NCI-H2171 (cell line): ENCODE data around the gene OR11H6.
"Not testable (repeated sequence)": the region's sequence is repeated elsewhere in the genome, so short reads cannot be mapped to it uniquely, and the experiment has no call there.

ENCODE experiments used
- DNase-seq: peaks from one replicate; lab custom pipeline; 2025; lab: John Stamatoyannopoulos, UW

Gene OR11H6, protein sequence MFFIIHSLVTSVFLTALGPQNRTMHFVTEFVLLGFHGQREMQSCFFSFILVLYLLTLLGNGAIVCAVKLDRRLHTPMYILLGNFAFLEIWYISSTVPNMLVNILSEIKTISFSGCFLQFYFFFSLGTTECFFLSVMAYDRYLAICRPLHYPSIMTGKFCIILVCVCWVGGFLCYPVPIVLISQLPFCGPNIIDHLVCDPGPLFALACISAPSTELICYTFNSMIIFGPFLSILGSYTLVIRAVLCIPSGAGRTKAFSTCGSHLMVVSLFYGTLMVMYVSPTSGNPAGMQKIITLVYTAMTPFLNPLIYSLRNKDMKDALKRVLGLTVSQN

DNA sequence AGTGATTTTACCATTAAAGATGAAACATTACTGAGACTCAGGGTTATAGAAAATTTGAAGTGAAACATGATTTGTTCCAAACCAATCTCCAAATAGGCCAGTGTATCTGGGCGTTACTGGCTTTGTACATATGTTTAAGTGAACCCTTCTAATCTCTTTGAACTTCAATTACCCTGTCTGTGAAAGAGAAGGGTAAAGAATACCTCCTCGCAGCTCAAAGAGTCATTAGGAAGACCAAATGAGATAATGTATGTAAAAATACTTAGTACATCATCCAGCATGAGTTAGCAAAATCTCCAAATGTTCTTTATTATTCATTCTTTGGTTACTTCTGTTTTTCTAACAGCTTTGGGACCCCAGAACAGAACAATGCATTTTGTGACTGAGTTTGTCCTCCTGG lies at the start of gene OR11H6:
TSS of gene OR11H6 (plus strand) at position 301 of the 400 bp plus-strand sequence. CDS start at position 301, 0 bp downstream.
- DNase-seq, result no peak

- not testable (repeated sequence) for DNase-seq
These were observed 49.3 kb upstream of the OR11H6 start for GRCh38 chr14:20174205-20174604.

DNA sequence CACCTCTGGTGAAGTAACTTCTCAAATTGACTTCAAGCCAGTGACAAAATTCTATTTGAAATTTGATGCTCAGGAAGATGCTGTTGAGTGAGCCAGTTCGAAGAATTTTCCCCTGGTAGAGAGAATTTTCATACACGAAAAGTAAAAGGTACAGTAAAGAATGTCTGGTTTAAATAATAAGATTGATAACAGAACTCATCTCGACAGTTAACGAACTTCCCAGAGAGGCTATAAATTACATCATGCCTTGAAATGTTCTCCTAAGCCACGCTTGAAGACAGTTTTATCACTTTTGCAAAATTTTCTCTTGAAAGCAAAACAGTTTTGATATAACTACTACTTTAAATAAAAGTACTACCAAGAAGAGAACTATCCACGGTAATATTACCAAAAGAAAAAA lies 47.2 kb upstream of the OR11H6 start:
- DNase-seq, result no peak

DNA sequence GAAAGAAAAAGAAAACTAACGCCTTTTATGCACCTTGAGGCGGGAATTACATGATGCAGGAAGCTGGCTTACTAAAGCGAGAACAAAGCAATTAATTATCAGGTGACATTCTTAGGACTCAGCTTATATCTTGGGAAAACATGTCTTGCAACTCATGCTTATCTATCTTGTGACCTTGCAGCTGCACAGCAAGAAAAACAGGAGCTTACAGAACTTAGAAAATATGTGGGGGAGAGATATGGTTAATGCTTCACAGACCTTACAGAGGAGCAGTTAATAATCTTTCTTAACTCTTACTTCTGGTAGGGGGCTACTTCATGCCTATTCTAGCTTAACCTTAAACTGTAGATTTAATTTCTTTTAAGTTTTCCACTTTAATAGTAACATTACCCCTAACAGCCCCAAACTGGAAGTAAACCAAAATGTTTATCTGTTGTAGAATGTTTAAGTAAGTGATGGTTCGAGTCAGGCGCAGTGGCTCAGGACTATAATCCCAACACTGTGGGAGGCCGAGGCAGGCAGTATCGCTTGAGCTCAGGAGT lies 46.0 kb upstream of the OR11H6 start:
- DNase-seq, result no peak

- no peak for DNase-seq
These were observed 44.3 kb upstream of the OR11H6 start for GRCh38 chr14:20179218-20179617.

GRCh38 chr14:20179880-20180279 lies 43.6 kb upstream of the OR11H6 start:
- DNase-seq, result no peak

- DNase-seq, result no peak
These were observed 43.0 kb upstream of the OR11H6 start for GRCh38 chr14:20180486-20180885.

DNA sequence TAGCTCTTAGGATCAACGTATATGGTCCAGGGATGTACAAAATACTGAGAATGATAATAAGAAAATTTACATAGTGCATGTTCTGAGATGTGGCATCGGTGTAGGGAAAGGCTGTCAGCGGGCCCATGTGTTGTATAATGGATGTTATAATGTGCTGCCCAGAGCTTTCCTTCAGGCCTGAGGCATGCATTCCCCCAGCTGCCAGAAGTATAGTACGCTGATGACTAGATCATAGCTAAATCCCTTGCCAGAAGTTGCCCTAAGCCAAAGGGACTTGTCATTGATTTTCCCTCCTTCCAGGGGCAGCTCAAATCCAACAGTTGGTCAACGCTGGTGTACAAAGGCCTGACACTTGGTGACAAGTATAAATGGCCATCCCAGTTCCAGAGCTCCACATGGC lies 39.3 kb upstream of the OR11H6 start:
- DNase-seq, result no peak

GRCh38 chr14:20190596-20190995 lies 32.9 kb upstream of the OR11H6 start, which contains the start of gene OR11G2:
Gene OR11G2, plus strand, starts transcription at chr14:20190896. Its CDS starts 6,542 bp downstream, at chr14:20197438.
- DNase-seq, result no peak

- no peak for DNase-seq
These were observed 32.1 kb upstream of the OR11H6 start for GRCh38 chr14:20191396-20191795.

GRCh38 chr14:20194101-20194500 lies 29.4 kb upstream of the OR11H6 start:
- no peak for DNase-seq

DNA sequence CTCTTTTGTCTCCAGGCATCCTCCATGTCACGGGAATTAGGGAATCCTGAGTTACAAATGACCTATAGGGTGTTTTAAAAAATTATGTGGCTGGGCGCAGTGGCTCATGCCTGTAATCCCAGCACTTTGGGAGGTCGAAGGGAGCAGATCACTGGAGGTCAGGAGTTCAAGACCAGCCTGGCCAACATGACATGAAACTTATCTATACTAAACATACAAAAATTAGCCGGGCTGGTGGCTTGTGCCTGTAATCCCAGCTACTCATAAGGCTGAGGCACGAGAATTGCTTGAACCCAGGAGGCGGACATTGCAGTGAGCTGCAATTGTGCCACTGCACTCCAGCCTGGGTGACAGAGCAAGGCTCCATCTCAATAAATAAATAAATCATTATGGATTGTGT lies 28.3 kb upstream of the OR11H6 start:
- DNase-seq, result not testable (repeated sequence)

DNA sequence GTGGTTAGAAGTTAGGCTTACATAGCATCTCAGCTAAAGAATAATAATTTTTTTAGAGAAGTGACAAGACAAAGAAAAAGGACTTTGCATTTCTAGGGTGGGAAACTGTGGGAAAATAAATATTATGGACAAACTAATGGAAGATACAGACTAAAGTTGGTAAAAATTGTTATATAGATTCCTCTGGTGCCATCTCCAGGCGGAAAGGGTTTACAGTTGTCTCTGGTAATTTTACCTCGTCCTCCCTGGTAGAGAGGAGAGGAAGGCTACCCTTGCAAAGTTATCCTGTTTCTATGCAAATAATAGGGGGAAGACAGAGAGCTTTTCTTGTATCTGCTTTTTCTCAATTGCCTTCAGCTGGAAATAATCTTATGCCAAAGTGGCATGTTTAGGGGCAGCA lies 27.6 kb upstream of the OR11H6 start:
- no peak for DNase-seq

GRCh38 chr14:20197459-20197858 lies 26.1 kb upstream of the OR11H6 start:
- no peak for DNase-seq

DNA sequence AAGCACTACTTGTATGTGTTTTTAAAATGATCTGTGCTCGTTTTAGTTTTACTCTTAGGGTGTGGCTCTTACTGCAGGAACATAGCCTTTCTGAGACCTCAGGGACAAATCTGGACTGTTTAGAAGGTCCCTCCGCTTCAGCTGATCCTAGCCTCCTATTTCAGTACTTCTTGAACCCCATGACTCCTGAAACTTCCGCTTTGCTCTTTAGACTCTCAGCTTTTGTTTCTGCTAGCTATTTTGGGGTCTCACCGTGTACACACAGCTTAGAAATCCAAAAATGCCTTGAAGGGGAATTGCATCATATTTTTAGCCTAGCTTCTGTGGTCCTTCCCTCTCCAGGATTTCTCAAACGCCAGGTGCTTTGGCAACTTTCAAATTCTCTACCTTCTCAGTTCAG lies 24.5 kb upstream of the OR11H6 start:
- no peak for DNase-seq

DNA sequence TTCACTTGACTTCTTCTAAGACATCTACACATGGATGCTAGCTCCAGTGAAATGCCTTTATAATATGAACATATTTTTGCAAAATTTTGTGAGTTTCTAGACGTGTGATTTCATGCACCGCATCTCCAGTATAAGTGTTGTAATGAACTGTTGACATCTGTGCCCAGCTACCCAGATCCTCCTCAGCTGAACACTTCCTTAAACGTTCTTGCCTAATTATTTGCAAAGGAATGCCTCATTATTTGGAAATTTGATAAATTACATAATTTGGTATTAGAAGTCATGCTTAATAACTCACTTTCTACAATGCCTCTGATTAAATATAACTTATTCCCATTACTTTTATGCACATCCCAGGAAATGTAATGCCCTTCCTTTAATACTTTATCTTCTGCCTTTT lies 18.8 kb upstream of the OR11H6 start:
- no peak for DNase-seq

- DNase-seq, result no peak
These were observed 13.9 kb upstream of the OR11H6 start for GRCh38 chr14:20209595-20209994.

DNA sequence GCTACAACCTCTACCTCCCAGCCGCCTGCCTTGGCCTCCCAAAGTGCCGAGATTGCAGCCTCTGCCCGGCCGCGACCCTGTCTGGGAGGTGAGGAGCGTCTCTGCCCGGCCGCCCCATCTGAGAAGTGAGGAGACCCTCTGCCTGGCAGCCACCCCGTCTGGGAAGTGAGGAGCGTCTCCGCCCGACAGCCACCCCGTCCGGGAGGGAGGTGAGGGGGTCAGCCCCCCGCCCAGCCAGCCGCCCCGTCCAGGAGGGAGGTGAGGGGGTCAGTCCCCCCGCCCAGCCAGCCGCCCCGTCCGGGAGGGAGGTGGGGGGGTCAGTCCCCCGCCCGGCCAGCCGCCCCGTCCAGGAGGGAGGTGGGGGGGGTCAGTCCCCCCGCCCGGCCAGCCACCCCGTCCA lies 11.1 kb upstream of the OR11H6 start:
- DNase-seq, result not testable (repeated sequence)

DNA sequence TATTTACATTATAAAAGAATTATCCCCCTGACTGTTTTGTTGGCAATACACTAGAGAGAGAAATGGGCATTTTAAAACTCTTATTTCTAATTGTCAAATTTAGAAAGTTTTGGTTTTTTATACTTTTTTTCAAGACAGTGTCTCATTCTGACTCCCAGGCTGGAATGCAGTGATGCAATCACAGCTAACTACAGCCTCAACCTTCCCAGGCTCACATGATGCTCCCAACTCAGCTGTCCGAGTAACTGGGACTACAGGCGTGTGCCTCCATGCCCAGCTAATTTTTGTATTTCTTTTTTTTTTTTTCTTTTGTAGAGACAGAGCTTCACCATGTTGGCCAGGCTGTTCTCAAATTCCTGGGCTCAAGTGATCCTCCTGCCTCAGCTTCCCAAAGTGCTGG lies 8.3 kb upstream of the OR11H6 start:
- DNase-seq, result no peak

- DNase-seq, result no peak
These were observed 4.5 kb upstream of the OR11H6 start for GRCh38 chr14:20219033-20219432.

GRCh38 chr14:20228681-20229080 lies 5.2 kb downstream of the OR11H6 start, which contains the start of gene OR11H7:
Gene OR11H7, plus strand, starts transcription at chr14:20228981.
- DNase-seq, result no peak

DNA sequence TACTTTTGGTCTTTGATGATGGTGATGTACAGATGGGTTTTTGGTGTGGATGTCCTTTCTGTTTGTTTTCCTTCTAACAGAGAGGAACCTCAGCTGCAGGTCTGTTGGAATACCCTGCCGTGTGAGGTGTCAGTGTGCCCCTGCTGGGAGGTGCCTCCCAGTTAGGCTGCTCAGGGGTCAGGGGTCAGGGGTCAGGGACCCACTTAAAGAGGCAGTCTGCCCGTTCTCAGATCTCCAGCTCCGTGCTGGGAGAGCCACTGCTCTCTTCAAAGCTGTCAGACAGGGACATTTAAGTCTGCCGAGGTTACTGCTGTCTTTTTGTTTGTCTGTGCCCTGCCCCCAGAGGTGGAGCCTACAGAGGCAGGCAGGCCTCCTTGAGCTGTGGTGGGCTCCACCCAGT lies 11.9 kb downstream of the OR11H6 start:
- not testable (repeated sequence) for DNase-seq

DNA sequence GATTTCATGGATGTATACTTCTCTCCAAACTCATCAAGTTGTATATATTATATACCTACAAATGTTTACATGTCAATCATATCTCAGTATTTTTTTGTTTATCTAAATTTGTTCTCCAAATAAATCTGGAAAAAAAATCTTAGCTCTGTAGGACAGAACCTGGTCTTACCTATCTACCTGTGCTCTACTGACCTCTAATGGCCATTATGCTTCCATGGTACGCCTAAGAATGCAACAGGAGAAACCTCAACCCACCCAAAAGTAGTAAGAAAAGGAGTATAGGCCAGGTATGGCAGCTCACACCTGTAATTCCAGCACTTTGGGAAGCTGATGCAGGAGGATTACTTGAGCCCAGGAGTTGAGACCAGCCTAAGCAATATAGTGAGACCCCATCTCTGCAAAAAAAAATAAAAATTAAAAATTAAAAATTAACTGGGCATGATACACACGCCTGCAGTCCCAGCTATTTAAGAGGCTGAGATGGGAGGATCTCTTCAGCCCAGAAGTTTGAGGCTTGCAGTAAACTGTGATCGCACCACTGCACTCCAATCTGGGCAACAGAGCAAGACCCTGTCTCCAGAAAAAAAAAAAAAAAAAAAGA lies 24.2 kb downstream of the OR11H6 start:
- DNase-seq, result peak; percentile 45
